Astrocyte (in vitro differentiated cells and primary cell): ENCODE results near the gene RIPOR3. TPM values are rescaled to one million over a fixed set of nuclear protein-coding genes. Genes with fewer than 3 reads are reported as not detected.
A peak's percentile ranks its signal among the peaks of the same experiment; 100 is the strongest.

ENCODE experiments used
- DNase-seq: peaks from one replicate; pipeline ENCODE4 v3.0.0-alpha.2; 2010; ENCODE audit warnings: low read depth
- FAIRE-seq: peaks from 2 replicates; lab custom pipeline; 2011; peaks lifted over from hg19 to GRCh38; lab: Jason Lieb, UNC
- H2AFZ ChIP-seq: 2 replicates; pipeline ENCODE4 v1.6.0; 2012; ENCODE audit warnings: low read depth, low read length, inconsistent platforms
- H3K27ac ChIP-seq: 2 replicates; pipeline ENCODE4 v1.5.1; 2011; ENCODE audit warnings: low read depth, low read length, inconsistent platforms
- H3K27me3 ChIP-seq: 2 replicates; pipeline ENCODE4 v1.6.0; 2011; ENCODE audit warnings: low read length, inconsistent platforms; ENCODE audit not compliant: insufficient read depth
- H3K36me3 ChIP-seq: 2 replicates; pipeline ENCODE4 v1.5.1; 2011; ENCODE audit warnings: low read length, inconsistent platforms; ENCODE audit not compliant: insufficient read depth
- H3K4me1 ChIP-seq: 2 replicates; pipeline ENCODE4 v1.5.1; 2011; ENCODE audit warnings: low read length, inconsistent platforms; ENCODE audit not compliant: insufficient read depth
- H3K4me2 ChIP-seq: 2 replicates; pipeline ENCODE4 v1.6.0; 2012; ENCODE audit warnings: low read length, inconsistent platforms
- H3K4me3 ChIP-seq: 2 replicates; pipeline ENCODE4 v1.5.1; 2011; ENCODE audit warnings: low read depth, mild to moderate bottlenecking, low read length, inconsistent platforms; ENCODE audit not compliant: insufficient read depth
- H3K79me2 ChIP-seq: 2 replicates; pipeline ENCODE4 v1.6.0; 2012; ENCODE audit warnings: mild to moderate bottlenecking, low read length, inconsistent platforms; ENCODE audit not compliant: insufficient read depth
- H3K9ac ChIP-seq: 2 replicates; pipeline ENCODE4 v1.6.0; 2012; ENCODE audit warnings: mild to moderate bottlenecking, low read length, inconsistent platforms
- H3K9me3 ChIP-seq: 2 replicates; pipeline ENCODE4 v1.5.1; 2012; ENCODE audit warnings: low read depth, mild to moderate bottlenecking, low read length, inconsistent platforms; ENCODE audit not compliant: insufficient read depth
- H4K20me1 ChIP-seq: 2 replicates; pipeline ENCODE4 v1.6.0; 2012; ENCODE audit warnings: low read length, inconsistent platforms; ENCODE audit not compliant: insufficient read depth
- H3K27ac Mint-ChIP-seq: one replicate; pipeline ENCODE4 v1.8.0; 2021; ENCODE audit warnings: mild to moderate bottlenecking, mixed read lengths; ENCODE audit not compliant: unreplicated experiment
- H3K27me3 Mint-ChIP-seq: one replicate; pipeline ENCODE4 v1.8.0; 2021; ENCODE audit warnings: low read depth, mixed read lengths; ENCODE audit not compliant: unreplicated experiment
- H3K36me3 Mint-ChIP-seq: one replicate; pipeline ENCODE4 v1.8.0; 2021; ENCODE audit warnings: low read depth, mixed read lengths; ENCODE audit not compliant: unreplicated experiment
- H3K4me1 Mint-ChIP-seq: one replicate; pipeline ENCODE4 v1.8.0; 2021; ENCODE audit warnings: low read depth, mixed read lengths; ENCODE audit not compliant: unreplicated experiment
- H3K4me3 Mint-ChIP-seq: one replicate; pipeline ENCODE4 v1.8.0; 2021; ENCODE audit warnings: mild to moderate bottlenecking, moderate library complexity, mixed read lengths; ENCODE audit not compliant: unreplicated experiment
- H3K9me3 Mint-ChIP-seq: one replicate; pipeline ENCODE4 v1.8.0; 2021; ENCODE audit warnings: mild to moderate bottlenecking, mixed read lengths; ENCODE audit not compliant: unreplicated experiment
- CTCF ChIP-seq: IDR thresholded peaks from 2 replicates; pipeline ENCODE4 v1.5.1; 2011; ENCODE audit warnings: low read depth, mild to moderate bottlenecking, inconsistent platforms, low read length, moderate library complexity; ENCODE audit not compliant: insufficient read depth
- EZH2 ChIP-seq: IDR thresholded peaks from 2 replicates; pipeline ENCODE4 v1.6.1; 2012; ENCODE audit warnings: mild to moderate bottlenecking, low read length, inconsistent platforms; ENCODE audit not compliant: insufficient read depth
- total RNA-seq: library from RNA; stranded (reverse); gene quantifications from 2 replicates; pipeline ENCODE4 v1.2.1, GENCODE V29; 2021

Gene RIPOR3
- total RNA-seq, 1 donor from 2014 or later = 0.39 TPM

- Mint-ChIP-seq H3K9me3 (no peaks in the 10 kb centered on the region), H3K4me1 (peaks cover 62% of the 10 kb centered on the region), H3K4me3 (no peak overlapping the region), H3K36me3 (peaks cover 12% of the 10 kb centered on the region), H3K27ac (no peak overlapping the region), H3K27me3 (no peaks in the 10 kb centered on the region)
- no peak for FAIRE-seq
- Histone ChIP-seq H3K27me3 (no peaks in the 10 kb centered on the region), H3K4me2 (no peak overlapping the region), H3K4me1 (peaks cover 16% of the 10 kb centered on the region), H3K4me3 (no peak overlapping the region), H3K9ac (no peak overlapping the region), H3K79me2 (peaks cover 95% of the 10 kb centered on the region), H3K27ac (no peak overlapping the region), H3K9me3 (no peaks in the 10 kb centered on the region), H3K36me3 (no peaks in the 10 kb centered on the region), H4K20me1 (peaks cover 44% of the 10 kb centered on the region), H2AFZ (no peak overlapping the region)
- TF ChIP-seq EZH2 (no peak), CTCF (no peak)
- DNase-seq = no peak
Measured at GRCh38 chr20:50546729-50547314, 144.5 kb downstream of the RIPOR3 start.

GRCh38 chr20:50545126-50545525 is 146.2 kb downstream of the RIPOR3 start:
- Mint-ChIP-seq H3K27ac (peak overlapping the region; percentile 36), H3K4me3 (no peak overlapping the region), H3K27me3 (no peaks in the 10 kb centered on the region), H3K36me3 (peaks cover 14% of the 10 kb centered on the region), H3K9me3 (no peaks in the 10 kb centered on the region), H3K4me1 (peaks cover 62% of the 10 kb centered on the region)
- Histone ChIP-seq H3K4me2 (no peak overlapping the region), H4K20me1 (peaks cover 33% of the 10 kb centered on the region), H3K27ac (no peak overlapping the region), H3K36me3 (no peaks in the 10 kb centered on the region), H3K9ac (no peak overlapping the region), H3K4me3 (no peak overlapping the region), H3K27me3 (no peaks in the 10 kb centered on the region), H2AFZ (no peak overlapping the region), H3K79me2 (peaks cover 88% of the 10 kb centered on the region), H3K9me3 (no peaks in the 10 kb centered on the region), H3K4me1 (peaks cover 28% of the 10 kb centered on the region)
- no peak for TF ChIP-seq CTCF
- TF ChIP-seq EZH2 = no peak
- FAIRE-seq (no peak), DNase-seq (peak; percentile 69)

GRCh38 chr20:50543326-50543725 is 148.0 kb downstream of the RIPOR3 start:
- Histone ChIP-seq H3K4me2 (no peak overlapping the region), H3K27me3 (no peaks in the 10 kb centered on the region), H3K79me2 (peaks cover 86% of the 10 kb centered on the region), H3K27ac (no peak overlapping the region), H3K36me3 (no peaks in the 10 kb centered on the region), H3K9me3 (no peaks in the 10 kb centered on the region), H3K9ac (no peak overlapping the region), H2AFZ (no peak overlapping the region), H3K4me1 (peaks cover 28% of the 10 kb centered on the region), H4K20me1 (peaks cover 19% of the 10 kb centered on the region), H3K4me3 (no peak overlapping the region)
- no peaks in the 10 kb centered on the region for H3K27me3 Mint-ChIP-seq
- no peak overlapping the region for H3K27ac Mint-ChIP-seq
- FAIRE-seq (no peak), DNase-seq (no peak)
- no peak overlapping the region for H3K4me3 Mint-ChIP-seq
- no peak for TF ChIP-seq EZH2
- no peak for TF ChIP-seq CTCF
- peaks cover 10% of the 10 kb centered on the region for H3K36me3 Mint-ChIP-seq
- H3K9me3 Mint-ChIP-seq = no peaks in the 10 kb centered on the region
- H3K4me1 Mint-ChIP-seq = peaks cover 58% of the 10 kb centered on the region
